ENCODE measurements around the gene CUL1.
"Not testable (repeated sequence)": the region's sequence is repeated elsewhere in the genome, so short reads cannot be mapped to it uniquely, and the experiment has no call there.

The CUL1 gene

DNA sequence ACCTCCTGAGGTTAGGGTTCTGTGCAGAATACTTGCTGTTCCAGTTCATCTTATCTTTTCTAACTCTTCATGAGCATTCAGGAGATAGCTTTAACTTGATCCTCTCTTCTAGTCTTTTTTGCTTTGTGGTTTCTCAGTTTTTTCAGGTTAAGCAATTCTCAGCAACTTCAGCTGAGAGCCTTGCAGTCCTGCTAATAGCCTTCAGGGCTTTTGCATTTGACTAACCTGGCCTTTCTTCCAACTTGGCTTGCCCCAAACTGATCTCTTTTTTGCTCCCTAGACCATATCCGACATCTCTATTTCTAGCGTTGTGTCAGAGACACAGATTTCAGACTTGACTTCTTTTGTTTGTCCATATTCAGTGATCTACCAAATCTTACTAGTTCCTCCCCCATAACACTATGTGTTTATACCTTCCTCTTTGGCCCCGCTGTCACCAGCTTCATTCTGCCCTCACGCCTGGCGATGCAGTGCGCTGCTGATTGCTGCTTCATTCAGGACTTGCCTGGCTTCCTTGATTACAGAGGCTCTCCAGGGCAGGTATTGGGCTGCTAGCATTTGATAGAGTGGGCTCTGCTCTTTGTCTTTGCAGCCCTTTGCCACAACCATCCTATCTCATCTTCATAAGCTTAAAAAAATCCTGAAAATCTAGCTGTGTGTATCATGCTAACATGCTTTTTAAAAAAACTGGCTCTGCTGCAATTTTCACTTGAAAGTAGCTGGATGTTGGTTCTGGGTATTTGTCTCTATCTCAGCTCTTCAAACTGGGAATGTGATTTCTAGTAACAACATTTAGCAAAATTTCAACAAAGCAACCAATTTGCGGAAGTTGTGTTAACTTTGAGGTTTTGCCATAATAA lies 9.6 kb downstream of the CUL1 start:
- H3K27ac ChIP-seq: no peak overlapping the region

DNA sequence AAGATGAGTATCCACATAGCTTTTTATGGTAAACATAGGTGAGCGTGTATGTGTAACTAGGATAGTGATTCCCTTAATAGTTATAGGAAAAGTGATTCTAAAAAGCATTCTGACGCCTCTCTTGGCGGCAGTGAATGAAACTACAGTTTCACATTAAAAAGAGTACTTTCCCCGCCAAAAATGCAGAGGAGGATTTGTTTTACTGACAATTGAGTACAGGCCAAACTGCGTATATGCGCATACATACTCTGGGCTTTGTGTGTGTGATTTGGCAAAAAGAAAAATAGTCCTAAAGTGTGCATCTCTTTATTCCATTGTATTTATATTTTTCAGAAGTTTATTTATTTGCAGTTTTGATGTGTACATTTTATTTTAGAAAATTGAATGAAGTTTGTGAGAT lies 10.3 kb downstream of the CUL1 start:
- no peak overlapping the region for H3K27ac ChIP-seq
- TF ChIP-seq ZFX (IDR thresholded peaks at IDR 0.05): no peak
- TF ChIP-seq, protein P1, sequence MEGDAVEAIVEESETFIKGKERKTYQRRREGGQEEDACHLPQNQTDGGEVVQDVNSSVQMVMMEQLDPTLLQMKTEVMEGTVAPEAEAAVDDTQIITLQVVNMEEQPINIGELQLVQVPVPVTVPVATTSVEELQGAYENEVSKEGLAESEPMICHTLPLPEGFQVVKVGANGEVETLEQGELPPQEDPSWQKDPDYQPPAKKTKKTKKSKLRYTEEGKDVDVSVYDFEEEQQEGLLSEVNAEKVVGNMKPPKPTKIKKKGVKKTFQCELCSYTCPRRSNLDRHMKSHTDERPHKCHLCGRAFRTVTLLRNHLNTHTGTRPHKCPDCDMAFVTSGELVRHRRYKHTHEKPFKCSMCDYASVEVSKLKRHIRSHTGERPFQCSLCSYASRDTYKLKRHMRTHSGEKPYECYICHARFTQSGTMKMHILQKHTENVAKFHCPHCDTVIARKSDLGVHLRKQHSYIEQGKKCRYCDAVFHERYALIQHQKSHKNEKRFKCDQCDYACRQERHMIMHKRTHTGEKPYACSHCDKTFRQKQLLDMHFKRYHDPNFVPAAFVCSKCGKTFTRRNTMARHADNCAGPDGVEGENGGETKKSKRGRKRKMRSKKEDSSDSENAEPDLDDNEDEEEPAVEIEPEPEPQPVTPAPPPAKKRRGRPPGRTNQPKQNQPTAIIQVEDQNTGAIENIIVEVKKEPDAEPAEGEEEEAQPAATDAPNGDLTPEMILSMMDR (conservative IDR thresholded peaks at IDR 0.05): no peak

More for the DNA sequence above, 9.6 kb downstream of the CUL1 start:
- TF ChIP-seq ZFX (IDR thresholded peaks at IDR 0.05): no peak
- TF ChIP-seq, protein P1 (conservative IDR thresholded peaks at IDR 0.05): no peak

DNA sequence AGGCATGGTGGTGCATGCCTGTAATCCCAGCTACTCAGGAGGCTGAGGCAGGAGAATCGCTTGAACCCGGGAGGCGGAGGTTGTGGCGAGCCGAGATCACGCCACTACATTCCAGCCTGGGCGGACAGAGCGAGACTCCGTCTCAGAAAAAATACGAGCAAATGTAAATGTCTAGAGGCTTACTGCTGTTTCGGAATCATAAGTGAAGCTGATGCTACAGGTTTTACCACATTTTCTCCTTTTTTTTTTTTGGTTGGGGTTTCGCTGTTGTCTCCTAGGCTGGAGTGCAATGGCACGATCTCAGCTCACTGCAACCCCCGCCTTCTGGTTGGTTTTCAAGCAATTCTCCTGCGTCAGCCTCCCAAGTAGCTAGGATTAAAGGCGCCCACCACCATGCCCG lies 11.7 kb downstream of the CUL1 start:
- not testable (repeated sequence) for H3K27ac ChIP-seq

DNA sequence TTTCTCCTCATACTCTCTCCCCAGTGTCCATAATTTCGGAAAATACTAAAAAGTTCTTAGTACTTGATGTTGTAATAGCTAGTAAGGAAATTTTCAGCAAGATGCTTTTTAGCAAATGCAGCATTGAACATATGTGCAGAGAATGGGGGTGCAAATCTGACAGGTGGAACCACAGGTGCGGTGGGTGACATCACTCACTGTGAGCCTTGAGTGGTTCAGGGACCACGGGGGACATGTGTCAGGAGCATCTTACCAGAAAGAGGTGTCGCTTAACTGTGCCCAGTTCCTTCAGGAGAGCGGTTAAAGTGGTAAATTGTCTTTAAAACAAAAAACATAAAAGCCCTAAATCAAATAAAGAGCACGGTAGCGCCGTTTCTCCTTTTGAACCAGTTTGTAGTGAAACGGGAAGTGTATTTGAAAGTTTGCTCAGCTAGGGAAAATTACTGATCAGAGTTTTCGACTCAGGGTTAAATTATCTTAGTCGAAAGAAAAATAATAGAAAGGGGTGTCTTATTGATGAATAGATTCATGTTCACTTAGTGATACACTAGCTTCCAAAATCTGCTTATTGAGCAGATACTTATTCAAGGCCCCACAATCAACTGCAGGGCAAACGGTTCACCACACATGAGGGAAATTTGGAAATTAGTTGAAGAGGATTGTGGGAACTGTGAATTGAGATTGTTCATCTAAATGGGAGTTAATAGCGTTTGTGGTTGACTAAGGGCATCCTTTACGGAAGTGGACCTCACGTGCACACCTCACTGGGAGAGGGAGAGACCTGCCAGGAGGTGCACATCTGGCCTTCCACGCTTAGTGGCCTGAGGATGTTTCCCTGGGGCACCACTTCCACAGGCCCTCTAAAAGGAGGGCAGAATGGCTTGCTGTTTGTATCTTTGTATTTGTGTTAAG lies 12.7 kb downstream of the CUL1 start:
- H3K27ac ChIP-seq: no peak overlapping the region
- TF ChIP-seq, protein P1 (conservative IDR thresholded peaks at IDR 0.05): no peak
- no peak for TF ChIP-seq ZFX (IDR thresholded peaks at IDR 0.05)

DNA sequence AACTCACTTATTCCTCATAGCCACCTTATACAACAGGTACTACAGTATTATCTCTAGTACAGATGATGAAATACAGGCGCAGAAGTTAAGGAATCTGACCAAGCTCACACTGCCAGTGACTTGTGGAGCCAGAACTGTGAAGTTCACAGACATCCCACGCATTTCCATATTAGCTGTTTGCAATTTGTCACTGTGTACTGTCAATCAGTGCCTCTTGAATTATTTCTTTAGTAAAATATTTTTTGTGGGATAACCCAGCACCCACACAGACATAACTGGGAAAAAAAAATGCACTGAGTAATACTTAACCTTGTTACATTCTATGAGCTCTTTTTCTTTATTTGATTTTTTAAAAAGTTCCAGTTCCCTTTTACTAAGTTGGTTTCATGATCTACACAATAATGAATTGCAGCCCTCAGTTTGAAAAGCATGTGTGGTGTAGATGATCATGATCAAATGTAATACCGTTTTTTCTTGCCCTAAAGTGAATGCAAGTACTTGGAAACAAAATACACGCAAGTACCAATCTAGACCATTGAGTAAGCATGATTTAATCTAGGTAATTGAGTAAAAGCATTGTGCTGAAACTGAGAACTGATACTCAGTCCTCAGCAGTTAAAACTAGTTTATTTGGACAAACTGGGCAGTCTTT lies 14.1 kb downstream of the CUL1 start:
- TF ChIP-seq, protein P1 (conservative IDR thresholded peaks at IDR 0.05): no peak
- no peak for TF ChIP-seq ZFX (IDR thresholded peaks at IDR 0.05)
- H3K27ac ChIP-seq: no peak overlapping the region

DNA sequence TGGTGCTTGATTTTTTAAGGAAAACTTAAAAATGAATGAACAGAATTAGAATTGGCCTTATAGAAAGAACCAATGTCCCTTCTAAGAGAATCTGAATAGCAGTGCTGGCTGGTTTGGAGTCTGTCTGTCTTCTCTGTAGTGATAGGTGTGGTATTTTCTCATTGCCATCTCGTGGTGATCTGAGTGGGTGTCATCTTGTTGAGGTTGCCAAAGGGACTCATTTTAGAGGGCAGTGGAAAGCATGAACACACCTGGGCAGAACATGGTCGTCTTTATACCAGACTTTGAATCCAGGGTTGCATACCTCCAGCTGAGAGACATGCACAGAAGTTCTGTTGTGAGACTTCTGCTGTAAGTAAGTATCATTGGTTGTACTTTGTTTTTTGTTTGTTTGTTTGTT lies 15.8 kb downstream of the CUL1 start:
- TF ChIP-seq, protein P1 (conservative IDR thresholded peaks at IDR 0.05): no peak
- TF ChIP-seq ZFX (IDR thresholded peaks at IDR 0.05): no peak
- H3K27ac ChIP-seq: no peak overlapping the region

DNA sequence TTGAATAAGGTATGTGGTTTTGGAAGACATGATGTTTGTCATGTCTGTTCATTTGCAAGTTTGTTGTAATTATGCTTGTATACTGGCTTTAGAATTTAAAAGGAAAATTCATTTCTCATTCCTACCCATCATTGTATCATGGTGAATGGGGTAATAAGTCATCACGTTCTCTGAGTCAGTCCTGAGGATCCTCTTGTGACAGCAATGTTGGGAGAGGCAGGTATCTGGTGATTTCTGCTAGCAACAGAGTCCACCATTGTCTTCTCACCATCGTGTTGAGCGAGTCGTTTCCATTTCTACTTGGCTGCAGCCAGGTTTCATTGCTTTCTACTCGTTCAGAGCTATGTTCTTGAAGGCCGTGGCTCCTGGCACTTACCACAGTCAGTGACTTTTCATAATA lies 16.3 kb downstream of the CUL1 start:
- TF ChIP-seq, protein P1 (conservative IDR thresholded peaks at IDR 0.05): no peak
- TF ChIP-seq ZFX (IDR thresholded peaks at IDR 0.05): no peak
- no peak overlapping the region for H3K27ac ChIP-seq
